ENCODE data around the gene MALT1. TPM values are rescaled to one million over a fixed set of nuclear protein-coding genes. Genes with fewer than 3 reads are reported as not detected.

The MALT1 gene
- total and polyA plus RNA-seq, 2 donors (not counting 1 experiment from before 2014, with no cell fraction given) = 42.4 to 81.2 TPM

- Histone ChIP-seq H4K20me1 (ENCODE audit: control insufficient read depth, insufficient read depth, low read length, poor library complexity, severe bottlenecking) (no peaks in the 10 kb centered on the region), H3K79me2 (ENCODE audit: control insufficient read depth, insufficient read depth, low read length) (no peaks in the 10 kb centered on the region), H3K4me3 (ENCODE audit: control extremely low read depth in 1 of 5, extremely low read depth in 1 of 5, insufficient read depth in 1 of 5, low read depth in 2 of 5, low read length in 4 of 5) (no peak overlapping the region), H3K27ac (ENCODE audit: low read length in 2 of 2) (no peak overlapping the region), H2AFZ (ENCODE audit: insufficient read depth, low read depth, low read length, poor library complexity, severe bottlenecking) (no peak overlapping the region), H3K4me2 (replicated peaks; ENCODE audit: low read depth, low read length, poor library complexity, severe bottlenecking) (no peak overlapping the region), H3K4me1 (ENCODE audit: control insufficient read depth in 2 of 2, insufficient read depth in 2 of 2, low read length in 2 of 2) (peaks cover 2 to 13% of the 10 kb centered on the region in 2 donors), H3K27me3 (replicated peaks in 1 of 4; ENCODE audit: control extremely low read depth in 1 of 4, control insufficient read depth in 3 of 4, insufficient read depth in 4 of 4, low read length in 3 of 4) (no peaks in the 10 kb centered on the region), H3K9ac (ENCODE audit: low read length) (no peak overlapping the region), H3K36me3 (replicated peaks in 1 of 2; ENCODE audit: control extremely low read depth in 1 of 2, control insufficient read depth in 1 of 2, extremely low read depth in 1 of 2, insufficient read depth in 2 of 2, low read length in 1 of 2) (no peaks in the 10 kb centered on the region), H3K9me3 (ENCODE audit: control extremely low read depth in 1 of 3, control insufficient read depth in 2 of 3, insufficient read depth in 1 of 3, low read length in 2 of 3) (no peaks in the 10 kb centered on the region)
- ATAC-seq (ENCODE audit: low read depth) (no peak), DNase-seq (no peak)
- Mint-ChIP-seq H3K27me3 (no peaks in the 10 kb centered on the region), H3K27ac (no peak overlapping the region), H3K9me3 (ENCODE audit: insufficient read depth) (no peaks in the 10 kb centered on the region), H3K4me1 (peaks cover 8% of the 10 kb centered on the region), H3K4me3 (no peak overlapping the region)
- intact Hi-C loops (cut with micrococcal nuclease) = loop anchor here (10.0 kb wide), 2 partner anchors 75 to 175 kb away; partner anchors contain the start of gene ZNF532
- TF ChIP-seq EZH2 (IDR thresholded peaks at IDR 0.05; ENCODE audit: borderline replicate concordance, insufficient read depth, low read depth, low read length, poor library complexity, severe bottlenecking) (no peak), CTCF (IDR thresholded peaks at IDR 0.05) (no peak)
- ChIA-PET POLR2A (no interaction called here), CTCF (interaction anchor here (1.4 to 17.8 kb wide), 2 partner anchors 21 to 276 kb away, joined by 3 to 471 read pairs; no protein-coding TSS in a partner anchor)
- WGBS (ENCODE audit: insufficient coverage) = 100% methylated on average over 2 of the region's 5 CpGs
Observed at GRCh38 chr18:58789876-58790240, 118.6 kb downstream of the MALT1 start.

GRCh38 chr18:58792086-58792485 is 120.8 kb downstream of the MALT1 start:
- DNase-seq = peak; percentile 57
- Histone ChIP-seq H3K27me3 (replicated peaks in 1 of 4; ENCODE audit: control extremely low read depth in 1 of 4, control insufficient read depth in 3 of 4, insufficient read depth in 4 of 4, low read length in 3 of 4) (no peaks in the 10 kb centered on the region), H3K79me2 (ENCODE audit: control insufficient read depth, insufficient read depth, low read length) (no peaks in the 10 kb centered on the region), H3K4me1 (ENCODE audit: control insufficient read depth in 2 of 2, insufficient read depth in 2 of 2, low read length in 2 of 2) (peaks cover 2 to 13% of the 10 kb centered on the region in 2 donors), H3K9ac (ENCODE audit: low read length) (peak overlapping the region; percentile 59), H2AFZ (ENCODE audit: insufficient read depth, low read depth, low read length, poor library complexity, severe bottlenecking) (peak overlapping the region; percentile 50), H3K9me3 (ENCODE audit: control extremely low read depth in 1 of 3, control insufficient read depth in 2 of 3, insufficient read depth in 1 of 3, low read length in 2 of 3) (no peaks in the 10 kb centered on the region), H3K4me3 (ENCODE audit: control extremely low read depth in 1 of 5, extremely low read depth in 1 of 5, insufficient read depth in 1 of 5, low read depth in 2 of 5, low read length in 4 of 5) (peak overlapping the region in 4 of 5 experiments; percentile 17 to 56 (median 32)), H3K27ac (ENCODE audit: low read length in 2 of 2) (peak overlapping the region in 1 of 2 donors; percentile 16), H3K4me2 (replicated peaks; ENCODE audit: low read depth, low read length, poor library complexity, severe bottlenecking) (peak overlapping the region; percentile 53), H4K20me1 (ENCODE audit: control insufficient read depth, insufficient read depth, low read length, poor library complexity, severe bottlenecking) (no peaks in the 10 kb centered on the region), H3K36me3 (replicated peaks in 1 of 2; ENCODE audit: control extremely low read depth in 1 of 2, control insufficient read depth in 1 of 2, extremely low read depth in 1 of 2, insufficient read depth in 2 of 2, low read length in 1 of 2) (no peaks in the 10 kb centered on the region)
- peak; percentile 91 for ATAC-seq (ENCODE audit: low read depth)
- intact Hi-C loops (cut with micrococcal nuclease) = no loop called here
- WGBS (ENCODE audit: insufficient coverage) = 69% methylated on average over 5 of the region's 7 CpGs
- ChIA-PET CTCF (interaction anchor here (1.2 to 17.8 kb wide), 3 partner anchors 10 to 273 kb away, joined by 3 to 471 read pairs (median 14); no protein-coding TSS in a partner anchor), POLR2A (no interaction called here)
- Mint-ChIP-seq H3K4me3 (peak overlapping the region; percentile 80), H3K27ac (peak overlapping the region; percentile 74), H3K4me1 (peaks cover 8% of the 10 kb centered on the region), H3K9me3 (ENCODE audit: insufficient read depth) (no peaks in the 10 kb centered on the region), H3K27me3 (no peaks in the 10 kb centered on the region)
- TF ChIP-seq CTCF (IDR thresholded peaks at IDR 0.05) = no peak
- TF ChIP-seq EZH2 (IDR thresholded peaks at IDR 0.05; ENCODE audit: borderline replicate concordance, insufficient read depth, low read depth, low read length, poor library complexity, severe bottlenecking) = no peak

All from B cell (primary cell).